IMR-90 (cell line): Measurements from ENCODE around the gene SCN1B. TPM values are rescaled to one million over a fixed set of nuclear protein-coding genes. Genes with fewer than 3 reads are reported as not detected.

Experiments used
- ATAC-seq: fragments of 200-7000 bp; cut with Tn5 transposase; 2 replicates; pipeline ENCODE4 v1.9.1; 2020; ENCODE audit warnings: low read depth, mild to moderate bottlenecking, moderate library complexity
- BruUV-seq: library from RNA; stranded (reverse); fragments of 400-500 nt; replicated peaks from 2 replicates; lab custom pipeline; 2021; lab: Mats Ljungman, UMichigan
- CTCF ChIA-PET: fragments of 300-600 bp; formaldehyde crosslinking; extraction: SDS; loops from one replicate; lab custom pipeline; 2021; ENCODE audit warnings: antibody characterized with exemption; lab: Yijun Ruan, JAX
- POLR2A ChIA-PET: fragments of 300-600 bp; sonication (Branson Sonifier 250); formaldehyde crosslinking; loops from one replicate; lab custom pipeline; 2022; ENCODE audit warnings: antibody characterized with exemption; ENCODE audit not compliant: unreplicated experiment; lab: Charles Lee
- DNase-seq: peaks from one replicate; pipeline ENCODE4 v3.0.0; 2013
- H2AFZ ChIP-seq: replicated peaks from 2 replicates; pipeline ENCODE3; 2013; ENCODE audit warnings: low read length, mild to moderate bottlenecking; ENCODE audit not compliant: poor library complexity
- H2AK5ac ChIP-seq: 2 replicates; pipeline ENCODE4 v1.6.1; 2013; ENCODE audit warnings: low read depth, low read length, inconsistent platforms
- H2AK9ac ChIP-seq: replicated peaks from 2 replicates; pipeline ENCODE3; 2013; ENCODE audit warnings: mild to moderate bottlenecking, low read depth, low read length, moderate library complexity; ENCODE audit not compliant: poor library complexity
- H2BK120ac ChIP-seq: 2 replicates; pipeline ENCODE4 v1.6.1; 2013; ENCODE audit warnings: low read depth, low read length, inconsistent platforms
- H2BK15ac ChIP-seq: 3 replicates; pipeline ENCODE4 v1.6.1; 2013; ENCODE audit warnings: low read depth, low read length, inconsistent platforms
- H2BK20ac ChIP-seq: 2 replicates; pipeline ENCODE4 v1.6.1; 2013; ENCODE audit warnings: low read depth, mild to moderate bottlenecking, inconsistent platforms, low read length, moderate library complexity
- H2BK5ac ChIP-seq: 2 replicates; pipeline ENCODE4 v1.6.1; 2013; ENCODE audit warnings: mild to moderate bottlenecking, low read depth, low read length, inconsistent platforms; ENCODE audit not compliant: poor library complexity, severe bottlenecking
- H3K14ac ChIP-seq: replicated peaks from 2 replicates; pipeline ENCODE4 v1.6.1; 2013; ENCODE audit warnings: low read depth, low read length, inconsistent platforms
- H3K18ac ChIP-seq: 2 replicates; pipeline ENCODE4 v1.6.1; 2013; ENCODE audit warnings: low read depth, low read length, control low read depth
- H3K23ac ChIP-seq: 2 replicates; pipeline ENCODE4 v1.6.1; 2013; ENCODE audit warnings: low read depth, low read length, inconsistent platforms
- H3K27ac ChIP-seq: 2 replicates; pipeline ENCODE4 v1.5.1; 2013; ENCODE audit warnings: mild to moderate bottlenecking, control low read depth, low read length; ENCODE audit not compliant: insufficient read depth
- H3K27me3 ChIP-seq: 2 replicates; pipeline ENCODE4 v1.6.1; 2013; ENCODE audit warnings: low read length; ENCODE audit not compliant: control insufficient read depth, insufficient read depth
- H3K36me3 ChIP-seq: 2 replicates; pipeline ENCODE4 v1.6.1; 2013; ENCODE audit warnings: low read length, mixed read lengths; ENCODE audit not compliant: control insufficient read depth, insufficient read depth
- H3K4ac ChIP-seq: 2 replicates; pipeline ENCODE4 v1.6.1; 2013; ENCODE audit warnings: low read depth, low read length, inconsistent platforms
- H3K4me1 ChIP-seq: 2 replicates; pipeline ENCODE4 v1.6.1; 2013; ENCODE audit warnings: low read length, mixed read lengths; ENCODE audit not compliant: control insufficient read depth, insufficient read depth
- H3K4me2 ChIP-seq: 2 replicates; pipeline ENCODE4 v1.6.1; 2013; ENCODE audit warnings: low read depth, mild to moderate bottlenecking, control low read depth, low read length, moderate library complexity
- H3K4me3 ChIP-seq: 2 replicates; pipeline ENCODE4 v1.5.1; 2013; ENCODE audit warnings: low read depth, mild to moderate bottlenecking, control low read depth, low read length, moderate library complexity; ENCODE audit not compliant: insufficient read depth
- H3K56ac ChIP-seq: 2 replicates; pipeline ENCODE4 v1.6.1; 2013; ENCODE audit warnings: low read length, inconsistent platforms; ENCODE audit not compliant: insufficient read depth; ENCODE audit errors: extremely low read depth
- H3K79me1 ChIP-seq, 2 experiments: 2 replicates each; pipeline ENCODE4 v1.6.1; 2013; ENCODE audit warnings: low read length in 2 of 2, inconsistent platforms in 1 of 2, low read depth in 1 of 2
- H3K9ac ChIP-seq: 2 replicates; pipeline ENCODE4 v1.6.1; 2013; ENCODE audit warnings: low read depth, low read length, control low read depth
- H3K9me1 ChIP-seq: 2 replicates; pipeline ENCODE4 v1.6.1; 2013; ENCODE audit warnings: low read length, inconsistent platforms; ENCODE audit not compliant: insufficient read depth
- H3K9me3 ChIP-seq: 2 replicates; pipeline ENCODE4 v1.6.1; 2013; ENCODE audit warnings: low read length; ENCODE audit not compliant: control insufficient read depth, insufficient read depth
- H4K20me1 ChIP-seq: 2 replicates; pipeline ENCODE4 v1.6.1; 2013; ENCODE audit warnings: low read length, inconsistent platforms; ENCODE audit not compliant: insufficient read depth
- H4K5ac ChIP-seq: 2 replicates; pipeline ENCODE4 v1.6.1; 2013; ENCODE audit warnings: mild to moderate bottlenecking, low read depth, low read length, control low read depth
- H4K8ac ChIP-seq, 2 experiments: 2 replicates each; pipeline ENCODE4 v1.6.1; 2013; ENCODE audit warnings: low read depth in 2 of 2, low read length in 2 of 2, control low read depth in 1 of 2, inconsistent platforms in 1 of 2
- H4K91ac ChIP-seq: 2 replicates; pipeline ENCODE4 v1.6.1; 2013; ENCODE audit warnings: low read depth, low read length, inconsistent platforms; ENCODE audit not compliant: insufficient read depth
- MAFK ChIP-seq: IDR thresholded peaks from 2 replicates; pipeline ENCODE4 v1.6.1; 2012; ENCODE audit warnings: low read depth, low read length, improper control_type of control experiment
- MXI1 ChIP-seq: IDR thresholded peaks from 2 replicates; pipeline ENCODE4 v1.6.1; 2012; ENCODE audit warnings: low read depth, mild to moderate bottlenecking, low read length, moderate library complexity, borderline replicate concordance
- RAD21 ChIP-seq: IDR thresholded peaks from 2 replicates; pipeline ENCODE4 v1.6.1; 2012; ENCODE audit warnings: low read length, improper control_type of control experiment
- WGBS, 2 experiments: methylation state at CpG; one replicate each; pipeline versions ENCODE4 v1.1.5 to v1.1.7; 2013; ENCODE audit warnings: missing lambda C conversion rate in 2 of 2; ENCODE audit not compliant: insufficient read length in 1 of 2; ENCODE audit errors: extremely low coverage in 2 of 2; 5-methylcytosine and 5-hydroxymethylcytosine counted together
- dilution Hi-C: fragments of 300-500 bp; cut with HindIII; formaldehyde crosslinking; loops from one replicate; pipeline ENCODE4 v1.14.3; 2018; ENCODE audit warnings: low sequenced_read_pairs; ENCODE audit not compliant: unreplicated experiment
- in situ Hi-C: fragments of 300-500 bp; cut with MboI; formaldehyde crosslinking; loops from 3 replicates; pipeline ENCODE4 v1.14.3; 2019; ENCODE audit warnings: low sequenced_read_pairs, inconsistent platforms, mixed read lengths
- intact Hi-C: fragments of 100-400 bp; cut with micrococcal nuclease; formaldehyde crosslinking; loops from 2 replicates; pipeline ENCODE4 v1.10.0; 2022
- polyA plus RNA-seq, 3 experiments: library from polyadenylated mRNA; depleted of rRNA; stranded (reverse); fragments of >200 nt; gene quantifications; 2 replicates each; pipeline ENCODE4 v1.2.3, GENCODE V29; 2012; ENCODE audit warnings: low replicate concordance in 1 of 3
- total RNA-seq: library from RNA; depleted of rRNA; stranded (reverse); fragments of >200 nt; gene quantifications from 2 replicates; pipeline ENCODE4 v1.2.3, GENCODE V29; 2012

SCN1B gene
- total and polyA plus RNA-seq, 2 of the 4 experiments (the other 2 are of a cell fraction) = 2.0 to 9.6 TPM

- DNase-seq (no peak), ATAC-seq (no peak)
- 100% methylated on average over 1 of the region's 6 CpGs; no CpG with 5 or more reads in 1 of the 2 experiments for WGBS, 2 experiments
- Histone ChIP-seq H3K18ac (no peak overlapping the region), H3K27ac (no peak overlapping the region), H2BK20ac (no peak overlapping the region), H3K36me3 (peaks cover 54% of the 10 kb centered on the region), H3K4me2 (no peak overlapping the region), H2AK9ac (no peak overlapping the region), H3K79me1 (no peaks in the 10 kb centered on the region), H3K4me1 (peaks cover 3% of the 10 kb centered on the region; the same call in 1 of the 2 replicates), H3K4me3 (no peak overlapping the region), H3K27me3 (no peaks in the 10 kb centered on the region), H3K23ac (no peak overlapping the region), H4K20me1 (no peaks in the 10 kb centered on the region; the same call in 1 of the 2 replicates), H3K9me1 (no peaks in the 10 kb centered on the region), H4K5ac (no peak overlapping the region), H4K91ac (no peak overlapping the region), H2BK5ac (no peak overlapping the region), H3K9me3 (no peaks in the 10 kb centered on the region), H3K14ac (no peak overlapping the region), H2AK5ac (no peak overlapping the region), H3K4ac (no peak overlapping the region), H2BK15ac (no peak overlapping the region), H3K56ac (no peak overlapping the region), H2BK120ac (no peak overlapping the region), H4K8ac (no peak overlapping the region), H3K9ac (no peak overlapping the region), H2AFZ (no peak overlapping the region)
- CTCF ChIA-PET = no interaction called here
- in situ Hi-C loops = no loop called here
- no TSS peak for BruUV-seq
- TF ChIP-seq MXI1 (no peak), MAFK (no peak), RAD21 (no peak)
- POLR2A ChIA-PET = no interaction called here
- intact Hi-C loops = no loop called here
- dilution Hi-C loops = no loop called here
These were observed 3.9 kb upstream of the SCN1B start for GRCh38 chr19:35026418-35026817.
